Medulla oblongata (tissue), 1 donor: ENCODE data around the gene STRAP.
"Not testable (repeated sequence)": the region's sequence is repeated elsewhere in the genome, so short reads cannot be mapped to it uniquely, and the experiment has no call there.

Source experiments
- DNase-seq: peaks from one replicate; pipeline ENCODE4 v3.0.0-alpha.2; 2015; ENCODE audit errors: extremely low spot score

Gene STRAP

DNA sequence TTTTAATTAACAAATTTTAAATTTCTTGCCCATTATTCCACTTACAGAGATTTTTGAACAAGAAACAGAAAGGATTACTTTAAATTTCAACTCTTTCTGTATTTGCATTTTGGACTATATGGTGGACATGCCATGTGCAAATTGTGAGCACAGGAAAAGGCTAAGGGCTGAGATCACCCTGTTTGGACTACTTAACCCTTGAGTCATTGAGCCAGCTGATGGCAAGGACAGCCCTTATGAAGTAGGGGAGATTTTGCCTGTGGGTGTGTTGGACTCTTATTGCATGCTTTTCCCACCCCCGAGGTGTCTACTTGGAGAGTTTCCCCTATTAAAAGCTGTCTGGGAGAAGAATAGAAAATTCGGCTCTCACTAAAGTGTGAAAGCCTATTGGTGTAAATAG lies 46.2 kb downstream of the STRAP start:
- no peak for DNase-seq

DNA sequence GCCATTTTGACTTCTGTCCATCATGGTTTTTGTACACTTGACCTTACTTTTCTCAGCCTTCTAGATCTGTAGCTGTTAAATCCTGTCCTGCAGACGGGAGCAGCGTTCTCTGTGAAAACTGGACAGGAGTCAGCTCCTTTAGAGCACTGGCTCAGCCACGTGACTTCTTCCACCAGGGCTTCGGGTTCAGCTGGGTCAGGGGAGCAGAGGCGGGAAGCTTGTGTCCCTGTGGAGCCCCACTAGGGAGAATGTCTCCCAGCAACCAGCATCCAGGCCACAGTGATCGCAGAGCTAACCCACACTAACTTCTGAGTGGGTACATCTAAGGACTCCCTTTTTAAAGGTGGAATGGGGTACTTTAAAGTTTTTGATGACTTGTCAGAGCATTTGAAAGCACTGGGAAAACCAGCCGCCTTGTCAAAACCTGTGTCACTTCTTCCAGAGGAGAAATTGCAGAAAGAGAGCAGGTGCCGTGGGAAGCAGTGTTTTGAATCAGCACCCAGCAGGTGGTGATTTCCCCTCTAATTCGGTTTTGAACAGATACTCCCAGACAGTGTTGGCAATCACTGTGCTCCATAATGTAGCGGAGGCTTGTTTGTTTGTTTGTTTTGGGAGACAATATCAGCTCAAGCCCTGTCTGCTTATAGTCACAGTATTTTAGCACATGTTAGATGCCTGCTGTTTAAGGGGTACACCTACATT lies 46.8 kb downstream of the STRAP start:
- DNase-seq = peak; percentile 28

DNA sequence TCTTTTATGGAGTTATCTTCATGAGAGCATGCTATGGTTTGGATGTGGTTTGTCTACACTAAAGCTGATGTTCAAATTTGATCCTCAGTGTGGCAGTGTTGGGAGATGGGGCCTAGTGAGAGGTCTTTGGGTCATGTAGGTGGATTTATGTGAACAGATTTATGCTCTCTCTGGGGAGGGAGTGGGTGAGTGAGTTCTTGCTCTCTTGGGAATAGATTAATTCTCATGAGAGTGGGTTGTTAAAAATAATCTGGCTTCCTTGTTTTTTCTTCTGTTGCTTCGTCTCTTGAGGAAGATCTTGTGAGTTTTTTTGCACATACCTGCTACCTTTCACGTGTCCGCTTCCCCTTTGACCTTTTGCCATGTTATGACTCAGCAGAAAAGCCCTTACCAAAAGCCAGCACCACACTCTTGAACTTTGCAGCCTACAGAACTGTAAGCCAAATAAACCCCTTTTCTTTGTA lies 49.4 kb downstream of the STRAP start:
- DNase-seq = no peak

DNA sequence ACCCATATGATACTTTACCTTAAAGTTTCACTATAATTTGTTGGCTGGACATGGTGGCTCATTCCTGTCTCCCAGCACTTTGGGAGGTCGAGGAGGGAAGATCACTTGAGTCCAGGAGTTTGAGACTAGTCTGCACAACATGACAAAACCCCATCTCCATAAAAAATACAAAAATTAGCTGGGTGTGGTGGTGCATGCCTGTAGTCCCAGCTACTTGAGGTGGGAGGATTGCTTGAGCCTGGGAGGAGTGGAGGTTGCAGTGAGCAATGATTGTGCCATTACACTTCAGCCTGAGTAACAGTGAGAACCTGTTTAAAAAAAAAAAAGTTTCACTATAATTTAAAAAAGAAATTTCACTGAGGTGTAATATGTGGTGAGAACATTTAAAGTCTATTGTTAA lies 50.1 kb downstream of the STRAP start:
- DNase-seq = no peak

DNA sequence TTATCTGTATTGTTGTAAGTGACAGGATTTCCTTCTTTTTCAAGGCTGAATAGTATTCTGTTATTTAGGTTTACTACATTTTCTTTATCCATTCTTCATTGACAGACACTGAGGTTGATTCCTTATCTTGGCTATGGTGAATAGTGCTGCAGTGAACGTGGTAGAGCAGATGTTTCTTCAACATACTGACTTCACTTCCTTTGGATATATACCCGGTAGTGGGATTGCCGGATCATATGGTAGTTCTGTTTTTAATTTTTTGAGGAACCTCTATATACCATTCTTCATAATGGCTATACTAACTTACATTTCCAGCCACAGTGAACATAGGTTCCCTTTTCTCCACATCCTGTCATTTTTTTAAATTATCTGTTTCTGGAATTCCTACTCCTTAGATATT lies 50.8 kb downstream of the STRAP start:
- DNase-seq = no peak

DNA sequence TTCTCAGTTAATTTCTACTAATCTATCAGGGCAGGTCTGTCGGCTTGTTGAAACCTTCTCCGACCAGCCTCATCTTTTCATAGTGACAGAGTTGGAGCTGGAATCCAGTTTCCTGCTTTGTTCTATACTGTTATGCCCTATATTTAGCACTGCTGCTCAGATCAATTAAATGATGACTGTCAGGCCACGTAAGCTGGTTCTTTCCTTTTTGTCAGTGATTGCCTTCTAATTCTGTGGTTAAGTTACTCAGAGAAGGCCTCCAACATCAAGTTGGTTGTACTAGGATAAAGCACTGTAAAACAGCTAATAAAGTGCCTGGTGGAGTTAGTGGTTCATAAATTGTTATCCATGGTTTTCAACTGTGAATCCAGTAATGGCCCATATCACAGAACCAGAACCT lies 51.6 kb downstream of the STRAP start:
- DNase-seq = no peak

DNA sequence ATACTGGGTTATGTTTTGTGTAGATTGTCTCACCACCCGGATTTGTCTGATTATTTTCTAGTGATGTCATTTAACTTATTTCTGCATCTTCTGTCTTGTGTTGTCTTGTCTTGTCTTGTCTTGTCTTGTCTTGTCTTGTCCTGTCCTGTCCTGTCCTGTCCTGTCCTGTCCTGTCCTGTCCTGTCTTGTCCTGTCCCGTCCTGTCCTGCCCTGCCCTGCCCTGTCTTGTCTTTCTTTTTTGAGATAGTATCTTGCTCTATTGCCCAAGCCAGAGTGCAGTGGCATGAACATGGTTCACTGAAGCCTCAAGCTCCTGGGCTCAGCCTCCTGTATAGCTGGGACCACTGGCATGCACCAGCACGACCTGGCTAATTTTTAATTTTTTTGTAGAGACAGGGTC lies 54.6 kb downstream of the STRAP start:
- DNase-seq = no peak

DNA sequence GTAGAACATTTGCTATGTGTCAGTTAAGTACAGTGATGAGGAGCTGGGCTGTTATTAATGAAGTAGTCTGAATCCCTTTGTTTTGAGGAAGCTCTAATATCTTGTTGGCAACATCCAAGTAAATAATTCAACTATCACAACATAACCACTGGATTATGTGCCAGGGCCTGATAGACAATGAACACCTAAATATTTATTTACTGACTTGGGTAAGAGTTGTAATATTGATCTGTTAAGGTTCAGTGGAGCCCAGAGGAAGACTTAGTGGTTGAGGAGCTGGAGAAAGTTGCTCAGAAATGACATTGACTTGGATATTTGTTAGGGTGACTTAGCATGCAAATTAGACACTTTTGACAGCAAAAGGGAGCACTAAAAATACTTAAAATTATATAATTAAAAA lies 55.7 kb downstream of the STRAP start:
- DNase-seq = no peak

DNA sequence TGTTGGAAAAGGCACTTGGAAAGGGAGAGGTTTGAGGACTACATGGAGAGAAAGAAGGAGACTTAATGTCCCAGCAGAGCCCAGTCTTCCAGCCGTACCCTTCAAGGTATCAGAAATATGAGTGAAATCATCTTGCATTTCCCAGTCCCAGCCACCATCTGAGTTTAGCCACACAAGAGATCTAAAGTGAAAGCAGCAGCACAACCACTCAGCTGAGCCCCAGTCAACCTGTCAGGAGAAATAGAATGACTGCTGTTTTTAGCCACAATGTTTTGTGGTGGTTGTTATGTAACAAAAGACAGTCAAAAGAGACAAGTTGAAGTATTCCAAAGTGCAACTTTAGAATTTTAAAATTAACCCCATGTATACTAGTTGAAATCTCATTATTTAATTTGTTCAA lies 56.9 kb downstream of the STRAP start:
- DNase-seq = no peak

DNA sequence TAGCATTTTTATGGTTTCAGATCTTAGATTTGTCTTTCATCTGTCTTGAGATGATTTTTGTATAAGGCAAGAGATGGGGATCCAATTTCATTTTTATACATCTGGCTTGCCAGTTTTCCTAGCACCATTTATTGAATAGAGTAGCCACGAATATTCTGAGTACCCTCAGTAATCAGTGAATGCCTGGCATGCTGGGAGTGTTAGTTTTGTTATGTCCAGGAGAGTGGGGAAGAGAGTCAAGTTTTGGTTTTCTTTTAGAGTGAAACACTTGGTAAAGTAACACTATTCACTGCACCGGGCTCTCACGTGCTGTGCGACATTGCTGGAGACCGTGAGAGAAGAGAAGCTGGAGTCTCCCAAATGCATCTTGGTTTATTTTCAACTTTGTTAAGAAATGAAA lies 60.3 kb downstream of the STRAP start:
- no peak for DNase-seq

DNA sequence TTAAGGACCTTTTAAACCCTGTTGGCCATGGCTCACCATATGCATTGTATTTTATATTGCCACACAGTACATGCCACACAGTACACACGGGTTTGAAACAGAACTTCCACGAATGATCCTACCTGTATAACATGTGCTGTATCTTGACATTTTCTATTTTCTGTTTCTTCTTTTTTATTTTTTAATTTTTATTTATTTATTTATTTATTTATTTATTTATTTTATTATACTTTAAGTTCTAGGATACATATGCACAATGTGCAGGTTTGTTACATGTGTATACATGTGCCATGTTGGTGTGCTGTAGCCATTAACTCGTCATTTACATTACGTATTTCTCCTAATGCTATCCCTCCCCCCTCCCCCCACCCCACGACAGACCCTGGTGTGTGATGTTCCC lies 61.3 kb downstream of the STRAP start:
- not testable (repeated sequence) for DNase-seq

DNA sequence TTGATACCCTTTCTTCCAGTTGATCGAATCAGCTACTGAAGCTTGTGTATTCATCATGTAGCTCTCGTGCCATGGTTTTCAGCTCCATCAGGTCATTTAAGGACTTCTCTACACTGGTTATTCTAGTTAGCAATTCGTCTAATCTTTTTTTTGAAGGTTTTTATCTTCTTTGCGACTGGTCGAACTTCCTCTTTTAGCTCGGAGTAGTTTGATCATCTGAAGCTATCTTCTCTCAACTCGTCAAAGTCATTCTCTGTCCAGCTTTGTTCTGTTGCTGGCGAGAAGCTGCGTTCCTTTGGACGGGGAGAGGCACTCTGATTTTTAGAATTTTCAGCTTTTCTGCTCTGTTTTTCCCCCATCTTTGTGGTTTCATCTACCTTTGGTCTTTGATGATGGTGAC lies 66.3 kb downstream of the STRAP start:
- not testable (repeated sequence) for DNase-seq
